Small intestine (tissue), 7 donors: ENCODE data around the gene HCRTR1. TPM values are rescaled to one million over a fixed set of nuclear protein-coding genes. Genes with fewer than 3 reads are reported as not detected.
A peak's percentile ranks its signal among the peaks of the same experiment; 100 is the strongest.

ENCODE experiments used
- DNase-seq, 2 donors: peaks; one replicate each; pipeline versions ENCODE4 v3.0.0 to v3.0.0-alpha.2; 2013
- FAIRE-seq: peaks from 2 replicates; lab custom pipeline; 2012; peaks lifted over from hg19 to GRCh38; lab: Jason Lieb, UNC
- H3K27ac ChIP-seq, 3 donors: one replicate each; pipeline ENCODE4 v1.5.1; 2013; ENCODE audit warnings: low read length in 2 of 3, mild to moderate bottlenecking in 2 of 3, control low read depth in 1 of 3, inconsistent platforms in 1 of 3, low read depth in 1 of 3, moderate library complexity in 1 of 3
- H3K27me3 ChIP-seq, 3 donors: one replicate each; pipeline ENCODE4 v1.6.1; 2013; ENCODE audit warnings: low read length in 3 of 3, inconsistent platforms in 1 of 3; ENCODE audit not compliant: control insufficient read depth in 3 of 3, insufficient read depth in 3 of 3
- H3K36me3 ChIP-seq, 3 donors: one replicate each; pipeline ENCODE4 v1.6.1; 2013; ENCODE audit warnings: low read length in 3 of 3, inconsistent platforms in 1 of 3, low read depth in 1 of 3, mild to moderate bottlenecking in 1 of 3, moderate library complexity in 1 of 3; ENCODE audit not compliant: control insufficient read depth in 3 of 3, insufficient read depth in 2 of 3
- H3K4me1 ChIP-seq, 3 donors: one replicate each; pipeline ENCODE4 v1.6.1; 2013; ENCODE audit warnings: low read length in 2 of 3, inconsistent platforms in 1 of 3, low read depth in 1 of 3, mild to moderate bottlenecking in 1 of 3, moderate library complexity in 1 of 3; ENCODE audit not compliant: control insufficient read depth in 3 of 3, insufficient read depth in 2 of 3
- H3K4me3 ChIP-seq, 3 donors: one replicate each; pipeline ENCODE4 v1.5.1; 2013; ENCODE audit warnings: low read length in 3 of 3, control low read depth in 1 of 3, inconsistent platforms in 1 of 3, low read depth in 1 of 3, mild to moderate bottlenecking in 1 of 3, moderate library complexity in 1 of 3
- H3K9me3 ChIP-seq, 2 donors: one replicate each; pipeline ENCODE4 v1.6.1; 2013; ENCODE audit warnings: low read depth in 1 of 2, low read length in 1 of 2; ENCODE audit not compliant: control insufficient read depth in 2 of 2, insufficient read depth in 1 of 2
- WGBS, 3 donors: extraction: QIAGEN DNeasy Blood & Tissue Kit; methylation state at CpG; one replicate each; pipeline ENCODE4 v1.1.7; 2013; 5-methylcytosine and 5-hydroxymethylcytosine counted together
- polyA plus RNA-seq, 4 donors: library from polyadenylated mRNA; stranded (reverse) in 3 of 4; unstranded in 1 of 4; fragments of 200-250 nt in 3 of 4; fragments of 120-200 nt in 1 of 4; gene quantifications; one replicate each; pipeline versions ENCODE4 v1.2.1 to v1.2.3, GENCODE V29; 2013
- donor health status: healthy with polysubstance abuse.
- donor health status: control.
- donor health status: control.
- donor health status: Bipolar disorder and iron deficiency.
- donor health status: healthy.

HCRTR1 gene
- polyA plus RNA-seq, 4 donors = 0.06 to 0.10 TPM; not detected in 2

- Histone ChIP-seq H3K36me3 (peaks cover 0 to 2% (median 0%) of the 10 kb centered on the region in 3 donors), H3K27ac (peak overlapping the region in 1 of 3 donors; percentile 80), H3K4me3 (no peak overlapping the region), H3K9me3 (no peaks in the 10 kb centered on the region), H3K27me3 (no peaks in the 10 kb centered on the region), H3K4me1 (peaks cover 9 to 54% (median 10%) of the 10 kb centered on the region in 3 donors)
- FAIRE-seq (no peak), DNase-seq (peak in 1 of 2 donors; percentile 13)
- WGBS, 3 donors = 79 to 86% (median 80%) methylated on average over 7 of the region's 7 CpGs
These were observed 45.0 kb upstream of the HCRTR1 start for GRCh38 chr1:31572323-31573104.

- Histone ChIP-seq H3K9me3 (no peaks in the 10 kb centered on the region), H3K4me3 (no peak overlapping the region), H3K36me3 (peaks cover 0 to 2% (median 0%) of the 10 kb centered on the region in 3 donors), H3K4me1 (peaks cover 9 to 59% (median 10%) of the 10 kb centered on the region in 3 donors), H3K27ac (peak overlapping the region; percentile 80 to 92 (median 84)), H3K27me3 (no peaks in the 10 kb centered on the region)
- WGBS, 3 donors = 51 to 82% (median 74%) methylated on average over 8 of the region's 8 CpGs
- DNase-seq (no peak), FAIRE-seq (no peak)
These were observed 44.2 kb upstream of the HCRTR1 start for GRCh38 chr1:31573261-31573660.

GRCh38 chr1:31574749-31575368 lies 42.6 kb upstream of the HCRTR1 start:
- H3K4me3 ChIP-seq = peak overlapping the region in 1 of 3 donors; percentile 4
- WGBS, 3 donors = 11 to 39% (median 29%) methylated on average over 10 of the region's 10 CpGs
- H3K27ac ChIP-seq = peak overlapping the region; percentile 89 to 98 (median 92)
- no peaks in the 10 kb centered on the region for H3K9me3 ChIP-seq
- peak in 1 of 2 donors; percentile 68 for DNase-seq
- peaks cover 9 to 63% (median 12%) of the 10 kb centered on the region in 3 donors for H3K4me1 ChIP-seq
- H3K27me3 ChIP-seq = no peaks in the 10 kb centered on the region
- no peak for FAIRE-seq
- peaks cover 0 to 12% (median 0%) of the 10 kb centered on the region in 3 donors for H3K36me3 ChIP-seq

GRCh38 chr1:31575369-31576140 lies 41.9 kb upstream of the HCRTR1 start:
- DNase-seq (peak; percentile 91 to 92), FAIRE-seq (no peak)
- peaks cover 0 to 17% (median 0%) of the 10 kb centered on the region in 3 donors for H3K36me3 ChIP-seq
- no peaks in the 10 kb centered on the region for H3K27me3 ChIP-seq
- H3K9me3 ChIP-seq = no peaks in the 10 kb centered on the region
- peaks cover 9 to 69% (median 12%) of the 10 kb centered on the region in 3 donors for H3K4me1 ChIP-seq
- 7 to 48% (median 34%) methylated on average over 11 of the region's 11 CpGs for WGBS, 3 donors
- peak overlapping the region in 2 of 3 donors; percentile 47 to 75 for H3K4me3 ChIP-seq
- peak overlapping the region; percentile 89 to 98 (median 92) for H3K27ac ChIP-seq

- peaks cover 9 to 74% (median 12%) of the 10 kb centered on the region in 3 donors for H3K4me1 ChIP-seq
These were observed 41.3 kb upstream of the HCRTR1 start, which contains the start of gene TINAGL1 for GRCh38 chr1:31576201-31576669. TINAGL1 (plus strand) TSS chr1:31576515; CDS start chr1:31577149, 634 bp downstream.

GRCh38 chr1:31576743-31577455 lies 40.6 kb upstream of the HCRTR1 start:
- H3K9me3 ChIP-seq = no peaks in the 10 kb centered on the region
- H3K4me3 ChIP-seq = peak overlapping the region; percentile 47 to 75 (median 55)
- H3K36me3 ChIP-seq = peaks cover 0 to 22% (median 0%) of the 10 kb centered on the region in 3 donors
- FAIRE-seq = no peak
- 18 to 46% (median 38%) methylated on average over 27 of the region's 27 CpGs for WGBS, 3 donors
- H3K27me3 ChIP-seq = no peaks in the 10 kb centered on the region
- H3K27ac ChIP-seq = peak overlapping the region; percentile 92 to 98 (median 92)
- peak; percentile 30 to 48 for DNase-seq
- H3K4me1 ChIP-seq = peaks cover 9 to 81% (median 12%) of the 10 kb centered on the region in 3 donors

More at GRCh38 chr1:31576201-31576669, 41.3 kb upstream of the HCRTR1 start, which contains the start of gene TINAGL1:
- FAIRE-seq (no peak), DNase-seq (peak; percentile 92 to 95)
- H3K27me3 ChIP-seq = no peaks in the 10 kb centered on the region
- peaks cover 0 to 23% (median 0%) of the 10 kb centered on the region in 3 donors for H3K36me3 ChIP-seq
- H3K9me3 ChIP-seq = no peaks in the 10 kb centered on the region
- peak within 1 kb of the TSS; percentile 47 to 75 (median 55) for H3K4me3 ChIP-seq
- 3 to 8% (median 6%) methylated on average over 25 of the region's 25 CpGs for WGBS, 3 donors
- H3K27ac ChIP-seq = peak within 1 kb of the TSS; percentile 92 to 98 (median 92)

- Histone ChIP-seq H3K4me1 (peaks cover 9 to 87% (median 12%) of the 10 kb centered on the region in 3 donors), H3K4me3 (peak overlapping the region; percentile 47 to 75 (median 55)), H3K27me3 (no peaks in the 10 kb centered on the region), H3K36me3 (peaks cover 0 to 29% (median 0%) of the 10 kb centered on the region in 3 donors), H3K27ac (peak overlapping the region; percentile 92 to 98 (median 92)), H3K9me3 (no peaks in the 10 kb centered on the region)
- peak; percentile 47 to 67 for DNase-seq
- 6 to 44% (median 28%) methylated on average over 6 of the region's 6 CpGs for WGBS, 3 donors
- no peak for FAIRE-seq
These were observed 39.8 kb upstream of the HCRTR1 start for GRCh38 chr1:31577515-31578192.
